ENCODE results near the gene CD82.

The CD82 gene

GRCh38 chr11:44580701-44581100 is 15.2 kb downstream of the CD82 start:
- no peak for TF ChIP-seq EZH2phosphoT487 (IDR thresholded peaks at IDR 0.05; ENCODE audit: borderline replicate concordance, low read length)
- TF ChIP-seq, protein P1, sequence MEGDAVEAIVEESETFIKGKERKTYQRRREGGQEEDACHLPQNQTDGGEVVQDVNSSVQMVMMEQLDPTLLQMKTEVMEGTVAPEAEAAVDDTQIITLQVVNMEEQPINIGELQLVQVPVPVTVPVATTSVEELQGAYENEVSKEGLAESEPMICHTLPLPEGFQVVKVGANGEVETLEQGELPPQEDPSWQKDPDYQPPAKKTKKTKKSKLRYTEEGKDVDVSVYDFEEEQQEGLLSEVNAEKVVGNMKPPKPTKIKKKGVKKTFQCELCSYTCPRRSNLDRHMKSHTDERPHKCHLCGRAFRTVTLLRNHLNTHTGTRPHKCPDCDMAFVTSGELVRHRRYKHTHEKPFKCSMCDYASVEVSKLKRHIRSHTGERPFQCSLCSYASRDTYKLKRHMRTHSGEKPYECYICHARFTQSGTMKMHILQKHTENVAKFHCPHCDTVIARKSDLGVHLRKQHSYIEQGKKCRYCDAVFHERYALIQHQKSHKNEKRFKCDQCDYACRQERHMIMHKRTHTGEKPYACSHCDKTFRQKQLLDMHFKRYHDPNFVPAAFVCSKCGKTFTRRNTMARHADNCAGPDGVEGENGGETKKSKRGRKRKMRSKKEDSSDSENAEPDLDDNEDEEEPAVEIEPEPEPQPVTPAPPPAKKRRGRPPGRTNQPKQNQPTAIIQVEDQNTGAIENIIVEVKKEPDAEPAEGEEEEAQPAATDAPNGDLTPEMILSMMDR (IDR thresholded peaks at IDR 0.05; ENCODE audit: low read depth, low read length, poor library complexity, severe bottlenecking) = no peak
- Histone ChIP-seq H3K9me3 (ENCODE audit: control insufficient read depth, insufficient read depth, low read length) (no peaks in the 10 kb centered on the region), H3K4me1 (ENCODE audit: control insufficient read depth, low read length) (no peaks in the 10 kb centered on the region), H4K20me1 (ENCODE audit: control insufficient read depth, insufficient read depth, low read depth, low read length) (0 out of 2 replicates have a peak, but pooled peaks cover 2% of the 10 kb centered on the region), H3F3A (ENCODE audit: control insufficient read depth, insufficient read depth) (no peaks in the 10 kb centered on the region), H3K9me2 (replicated peaks; ENCODE audit: control insufficient read depth, low read length) (no peaks in the 10 kb centered on the region), H3K79me2 (ENCODE audit: control insufficient read depth, low read length) (no peaks in the 10 kb centered on the region), H3K27me3 (ENCODE audit: control insufficient read depth, low read length) (no peaks in the 10 kb centered on the region), H3K4me2 (ENCODE audit: low read length) (no peak overlapping the region), H3K27ac (ENCODE audit: low read depth, low read length) (no peak overlapping the region), H3K4me3 (ENCODE audit: low read length) (no peak overlapping the region), H3K36me3 (ENCODE audit: control insufficient read depth, low read length) (no peaks in the 10 kb centered on the region)

- Histone ChIP-seq H3K27me3 (ENCODE audit: control insufficient read depth, low read length) (no peaks in the 10 kb centered on the region), H3F3A (ENCODE audit: control insufficient read depth, insufficient read depth) (no peaks in the 10 kb centered on the region), H3K79me2 (ENCODE audit: control insufficient read depth, low read length) (no peaks in the 10 kb centered on the region), H3K27ac (ENCODE audit: low read depth, low read length) (no peak overlapping the region), H3K9me3 (ENCODE audit: control insufficient read depth, insufficient read depth, low read length) (no peaks in the 10 kb centered on the region), H3K4me2 (ENCODE audit: low read length) (no peak overlapping the region), H3K9me2 (replicated peaks; ENCODE audit: control insufficient read depth, low read length) (no peaks in the 10 kb centered on the region), H3K36me3 (ENCODE audit: control insufficient read depth, low read length) (no peaks in the 10 kb centered on the region), H3K4me1 (ENCODE audit: control insufficient read depth, low read length) (no peaks in the 10 kb centered on the region), H3K4me3 (ENCODE audit: low read length) (no peak overlapping the region), H4K20me1 (ENCODE audit: control insufficient read depth, insufficient read depth, low read depth, low read length) (no peaks in the 10 kb centered on the region)
- TF ChIP-seq EZH2phosphoT487 (IDR thresholded peaks at IDR 0.05; ENCODE audit: borderline replicate concordance, low read length) = no peak
- TF ChIP-seq, protein P1 (IDR thresholded peaks at IDR 0.05; ENCODE audit: low read depth, low read length, poor library complexity, severe bottlenecking) = no peak
These were observed 15.8 kb downstream of the CD82 start for GRCh38 chr11:44581246-44581645.

DNA sequence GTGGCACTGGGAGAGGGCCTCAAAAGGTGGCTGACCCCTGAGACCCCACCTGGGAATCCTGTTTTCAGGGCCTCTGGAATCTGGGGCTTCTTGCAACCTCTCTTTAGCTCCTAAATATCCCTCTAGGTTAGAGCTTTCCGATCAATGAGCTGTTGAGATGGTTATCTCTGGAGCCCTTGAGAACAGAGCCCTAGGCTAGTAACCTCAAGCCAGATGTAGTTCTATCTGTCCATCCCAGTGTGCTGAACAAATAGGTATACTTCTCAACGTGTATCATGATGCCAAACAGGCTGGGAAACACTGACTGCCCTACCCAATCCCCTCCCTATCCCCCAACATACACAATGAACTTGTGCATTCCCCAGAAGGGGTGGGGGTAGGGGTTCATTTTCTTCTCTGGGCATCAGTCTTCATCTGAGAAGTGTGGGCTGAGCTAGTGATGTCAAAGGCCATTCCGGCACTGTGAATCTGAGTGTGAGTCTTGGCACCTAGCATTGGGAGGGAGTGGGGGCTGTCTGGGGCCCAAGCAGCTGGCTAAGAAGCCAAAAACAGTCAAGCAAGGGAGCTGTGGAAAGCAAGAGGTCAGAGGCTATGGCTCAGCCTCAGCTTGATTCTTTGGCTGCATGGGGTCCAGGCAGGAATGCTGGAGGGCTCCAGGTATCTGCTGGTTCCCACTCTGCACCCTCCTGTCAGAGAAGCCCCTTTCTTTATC is 17.3 kb downstream of the CD82 start:
- Histone ChIP-seq H3F3A (ENCODE audit: control insufficient read depth, insufficient read depth) (no peaks in the 10 kb centered on the region), H4K20me1 (ENCODE audit: control insufficient read depth, insufficient read depth, low read depth, low read length) (no peaks in the 10 kb centered on the region), H3K4me2 (ENCODE audit: low read length) (no peak overlapping the region), H3K9me2 (replicated peaks; ENCODE audit: control insufficient read depth, low read length) (no peaks in the 10 kb centered on the region), H3K4me3 (ENCODE audit: low read length) (no peak overlapping the region), H3K27me3 (ENCODE audit: control insufficient read depth, low read length) (no peaks in the 10 kb centered on the region), H3K9me3 (ENCODE audit: control insufficient read depth, insufficient read depth, low read length) (no peaks in the 10 kb centered on the region), H3K27ac (ENCODE audit: low read depth, low read length) (no peak overlapping the region), H3K36me3 (ENCODE audit: control insufficient read depth, low read length) (no peaks in the 10 kb centered on the region), H3K4me1 (ENCODE audit: control insufficient read depth, low read length) (no peaks in the 10 kb centered on the region), H3K79me2 (ENCODE audit: control insufficient read depth, low read length) (no peaks in the 10 kb centered on the region)
- no peak for TF ChIP-seq EZH2phosphoT487 (IDR thresholded peaks at IDR 0.05; ENCODE audit: borderline replicate concordance, low read length)
- TF ChIP-seq, protein P1 (IDR thresholded peaks at IDR 0.05; ENCODE audit: low read depth, low read length, poor library complexity, severe bottlenecking) = no peak

Data from DOHH2 (cell line).